OCI-LY7 (cell line): Measurements from ENCODE around the gene KLK13. TPM values are rescaled to one million over a fixed set of nuclear protein-coding genes. Genes with fewer than 3 reads are reported as not detected.
A peak's percentile ranks its signal among the peaks of the same experiment; 100 is the strongest.

Source experiments
- BruUV-seq: library from RNA; stranded (reverse); fragments of 400-500 nt; replicated peaks from 2 replicates; lab custom pipeline; 2021; lab: Mats Ljungman, UMichigan
- CTCF ChIA-PET: fragments of 300-600 bp; sonication (Branson Sonifier 250); formaldehyde crosslinking; loops from one replicate; lab custom pipeline; 2022; ENCODE audit warnings: antibody characterized with exemption; ENCODE audit not compliant: unreplicated experiment; lab: Charles Lee
- POLR2A ChIA-PET: fragments of 300-600 bp; sonication (Branson Sonifier 250); formaldehyde crosslinking; loops from one replicate; lab custom pipeline; 2022; ENCODE audit warnings: antibody characterized with exemption; lab: Charles Lee
- DNase-seq: peaks from one replicate; pipeline ENCODE4 v3.0.0-alpha.2; 2015; ENCODE audit warnings: low spot score
- H2AFZ ChIP-seq: fragments of 200-600 bp; sonication (generic), shearing (Covaris generic); 2 replicates; pipeline ENCODE4 v1.6.1; 2014; ENCODE audit warnings: mild to moderate bottlenecking, antibody characterized with exemption, low read length, moderate library complexity
- H3K27ac ChIP-seq: fragments of 200-600 bp; sonication (generic); 2 replicates; pipeline ENCODE4 v1.5.1; 2014; ENCODE audit warnings: mixed run types, low read depth, mild to moderate bottlenecking, moderate library complexity, low read length, inconsistent platforms; ENCODE audit not compliant: poor library complexity, severe bottlenecking
- H3K36me3 ChIP-seq: fragments of 200-600 bp; sonication (generic); 2 replicates; pipeline ENCODE4 v1.6.1; 2014; ENCODE audit warnings: mild to moderate bottlenecking, antibody characterized with exemption, low read length, moderate library complexity, mixed read lengths; ENCODE audit not compliant: insufficient read depth
- H3K4me1 ChIP-seq: fragments of 200-600 bp; sonication (generic); 2 replicates; pipeline ENCODE4 v1.5.1; 2014; ENCODE audit warnings: mild to moderate bottlenecking, low read length; ENCODE audit not compliant: insufficient read depth, poor library complexity, severe bottlenecking
- H3K4me2 ChIP-seq: fragments of 200-600 bp; sonication (generic); 2 replicates; pipeline ENCODE4 v1.6.1; 2014; ENCODE audit warnings: mild to moderate bottlenecking, low read length
- H3K4me3 ChIP-seq: fragments of 200-600 bp; sonication (generic); 2 replicates; pipeline ENCODE4 v1.5.1; 2014; ENCODE audit warnings: mild to moderate bottlenecking, low read depth, low read length; ENCODE audit not compliant: poor library complexity, severe bottlenecking
- H3K79me2 ChIP-seq: fragments of 200-600 bp; sonication (generic); 2 replicates; pipeline ENCODE4 v1.6.1; 2016; ENCODE audit warnings: low read depth, mild to moderate bottlenecking, low read length, moderate library complexity, mixed read lengths; ENCODE audit not compliant: insufficient read depth
- H3K9me2 ChIP-seq: fragments of 200-600 bp; sonication (generic); 2 replicates; pipeline ENCODE4 v1.6.1; 2016; ENCODE audit warnings: mild to moderate bottlenecking, low read length, mixed read lengths; ENCODE audit not compliant: insufficient read depth
- H3K9me3 ChIP-seq: fragments of 200-600 bp; sonication (generic); 2 replicates; pipeline ENCODE4 v1.6.1; 2014; ENCODE audit warnings: mild to moderate bottlenecking, mixed run types, low read length, mixed read lengths
- H4K20me1 ChIP-seq: fragments of 200-600 bp; sonication (generic); 2 replicates; pipeline ENCODE4 v1.6.1; 2014; ENCODE audit warnings: mild to moderate bottlenecking, antibody characterized with exemption, low read length, moderate library complexity, mixed read lengths; ENCODE audit not compliant: insufficient read depth
- EZH2phosphoT487 ChIP-seq: fragments of 200-600 bp; sonication (generic); IDR thresholded peaks from 2 replicates; pipeline ENCODE4 v1.6.1; 2018; ENCODE audit warnings: low read depth, borderline replicate concordance, mild to moderate bottlenecking, mixed run types, antibody characterized with exemption, low read length, moderate library complexity, mixed read lengths
- intact Hi-C: fragments of 100-400 bp; cut with micrococcal nuclease; formaldehyde crosslinking; loops from one replicate; pipeline ENCODE4 v1.10.0; 2022; ENCODE audit not compliant: unreplicated experiment
- total RNA-seq, 2 experiments: library from RNA; depleted of rRNA in 1 of 2; stranded (reverse); fragments of >200 nt in 1 of 2; shearing (Covaris generic) in 1 of 2; gene quantifications; 2 replicates each; pipeline ENCODE4 v1.2.3, GENCODE V29; 2014 to 2022
- TF ChIP-seq, protein P1 (sequence below): fragments of 200-600 bp; sonication (generic); conservative IDR thresholded peaks from 2 replicates; pipeline ENCODE4 v1.5.1; 2014; ENCODE audit warnings: mild to moderate bottlenecking, antibody characterized with exemption, low read length, moderate library complexity, mixed read lengths

KLK13 gene
- total RNA-seq, 2 experiments from 2014 or later = not detected

DNA sequence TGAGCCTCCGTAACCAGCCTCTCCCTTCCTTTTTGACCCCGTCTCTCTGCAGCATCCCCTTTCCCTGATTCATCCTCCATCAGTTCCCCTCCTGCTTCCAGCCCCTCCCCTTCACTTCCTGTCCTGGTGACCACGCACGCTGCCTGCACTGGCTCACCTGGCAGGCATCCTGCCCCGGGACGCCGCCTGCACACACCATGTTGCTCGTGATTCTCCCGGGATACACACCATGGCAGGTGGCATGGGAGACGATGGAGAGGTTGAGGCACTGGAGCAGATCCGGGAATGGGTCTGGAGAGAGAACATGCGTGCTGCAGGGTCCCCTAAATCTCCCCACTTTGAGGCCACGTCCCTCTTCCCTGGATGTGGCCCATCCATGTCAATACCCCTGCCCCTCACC is 34.3 kb downstream of the KLK13 start:
- no peaks in the 10 kb centered on the region for H3K9me3 ChIP-seq
- no peak overlapping the region for H2AFZ ChIP-seq
- ChIA-PET POLR2A (interaction anchor here (0.8 kb wide), 1 partner anchor 338 kb away, joined by 3 read pairs; no protein-coding TSS in a partner anchor), CTCF (no interaction called here)
- no peak overlapping the region for H3K4me2 ChIP-seq
- intact Hi-C loops = no loop called here
- no peaks in the 10 kb centered on the region for H3K36me3 ChIP-seq
- no peak overlapping the region for H3K27ac ChIP-seq
- no peak for TF ChIP-seq EZH2phosphoT487
- TF ChIP-seq, protein P1, sequence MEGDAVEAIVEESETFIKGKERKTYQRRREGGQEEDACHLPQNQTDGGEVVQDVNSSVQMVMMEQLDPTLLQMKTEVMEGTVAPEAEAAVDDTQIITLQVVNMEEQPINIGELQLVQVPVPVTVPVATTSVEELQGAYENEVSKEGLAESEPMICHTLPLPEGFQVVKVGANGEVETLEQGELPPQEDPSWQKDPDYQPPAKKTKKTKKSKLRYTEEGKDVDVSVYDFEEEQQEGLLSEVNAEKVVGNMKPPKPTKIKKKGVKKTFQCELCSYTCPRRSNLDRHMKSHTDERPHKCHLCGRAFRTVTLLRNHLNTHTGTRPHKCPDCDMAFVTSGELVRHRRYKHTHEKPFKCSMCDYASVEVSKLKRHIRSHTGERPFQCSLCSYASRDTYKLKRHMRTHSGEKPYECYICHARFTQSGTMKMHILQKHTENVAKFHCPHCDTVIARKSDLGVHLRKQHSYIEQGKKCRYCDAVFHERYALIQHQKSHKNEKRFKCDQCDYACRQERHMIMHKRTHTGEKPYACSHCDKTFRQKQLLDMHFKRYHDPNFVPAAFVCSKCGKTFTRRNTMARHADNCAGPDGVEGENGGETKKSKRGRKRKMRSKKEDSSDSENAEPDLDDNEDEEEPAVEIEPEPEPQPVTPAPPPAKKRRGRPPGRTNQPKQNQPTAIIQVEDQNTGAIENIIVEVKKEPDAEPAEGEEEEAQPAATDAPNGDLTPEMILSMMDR = no peak
- H3K4me1 ChIP-seq = no peaks in the 10 kb centered on the region
- no peaks in the 10 kb centered on the region for H3K9me2 ChIP-seq
- no peaks in the 10 kb centered on the region for H4K20me1 ChIP-seq
- no peak for DNase-seq
- no peaks in the 10 kb centered on the region for H3K79me2 ChIP-seq
- H3K4me3 ChIP-seq = no peak overlapping the region
- BruUV-seq = no TSS peak

DNA sequence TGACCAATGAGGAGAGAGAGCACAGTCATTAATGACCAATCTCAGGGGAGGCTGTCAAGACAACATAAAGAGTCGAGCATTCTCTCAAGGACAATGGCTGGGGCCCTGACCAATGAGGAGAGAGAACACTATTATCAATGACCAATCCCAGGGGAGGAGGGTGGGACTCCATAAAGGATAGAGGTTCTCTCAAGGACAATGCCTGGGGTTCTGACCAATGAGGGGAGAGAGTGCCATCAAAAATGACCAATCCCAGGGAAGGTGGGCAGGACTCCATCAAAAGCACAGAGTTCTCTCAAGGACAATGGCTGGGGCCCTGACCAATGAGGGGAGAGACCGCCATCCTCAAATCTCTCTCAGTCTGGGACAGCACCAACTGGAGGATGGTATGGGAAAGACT is 35.2 kb downstream of the KLK13 start:
- no peak for TF ChIP-seq EZH2phosphoT487
- TF ChIP-seq, protein P1 = no peak

DNA sequence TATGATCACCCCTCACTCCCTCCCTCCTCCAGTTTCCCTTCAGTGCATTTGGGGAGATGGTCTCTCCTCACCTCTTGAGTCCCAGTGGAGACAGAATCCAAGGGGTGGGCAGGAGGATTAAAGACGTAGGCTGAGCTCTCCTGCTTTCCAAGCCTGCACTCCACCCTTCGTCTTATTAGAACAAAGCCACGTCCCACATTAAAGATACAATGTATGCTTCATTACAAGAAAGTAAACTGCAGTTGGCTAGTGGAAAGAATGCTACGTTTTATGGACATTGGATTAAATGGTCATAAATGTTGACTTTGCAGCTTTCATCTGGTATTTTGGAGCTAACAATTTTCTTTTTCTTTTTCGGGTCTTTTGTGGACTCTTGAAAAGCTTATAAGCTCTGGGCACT is 37.0 kb downstream of the KLK13 start:
- ChIA-PET CTCF (no interaction called here), POLR2A (interaction anchor here (0.6 kb wide), 1 partner anchor 196 kb away, joined by 3 read pairs; no protein-coding TSS in a partner anchor)
- no peak overlapping the region for H3K27ac ChIP-seq
- no peaks in the 10 kb centered on the region for H4K20me1 ChIP-seq
- no peaks in the 10 kb centered on the region for H3K79me2 ChIP-seq
- H3K9me3 ChIP-seq = no peaks in the 10 kb centered on the region
- DNase-seq = no peak
- H3K4me1 ChIP-seq = no peaks in the 10 kb centered on the region
- no TSS peak for BruUV-seq
- intact Hi-C loops = no loop called here
- H3K4me2 ChIP-seq = no peak overlapping the region
- no peak for TF ChIP-seq EZH2phosphoT487
- TF ChIP-seq, protein P1 = no peak
- H3K36me3 ChIP-seq = no peaks in the 10 kb centered on the region
- H3K4me3 ChIP-seq = no peak overlapping the region
- H2AFZ ChIP-seq = no peak overlapping the region
- no peaks in the 10 kb centered on the region for H3K9me2 ChIP-seq

More for the DNA sequence above, 35.2 kb downstream of the KLK13 start:
- no TSS peak for BruUV-seq
- Histone ChIP-seq H3K9me3 (no peaks in the 10 kb centered on the region), H3K4me1 (no peaks in the 10 kb centered on the region), H3K9me2 (no peaks in the 10 kb centered on the region), H2AFZ (no peak overlapping the region), H3K4me2 (no peak overlapping the region), H3K4me3 (no peak overlapping the region), H3K79me2 (no peaks in the 10 kb centered on the region), H3K36me3 (no peaks in the 10 kb centered on the region), H3K27ac (no peak overlapping the region), H4K20me1 (no peaks in the 10 kb centered on the region)
- POLR2A ChIA-PET = interaction anchor here (0.8 kb wide), 1 partner anchor 337 kb away, joined by 3 read pairs; no protein-coding TSS in a partner anchor
- CTCF ChIA-PET = no interaction called here
- peak; percentile 2 for DNase-seq
- intact Hi-C loops = no loop called here
